ENCODE measurements around the gene PEX13. TPM values are rescaled to one million over a fixed set of nuclear protein-coding genes. Genes with fewer than 3 reads are reported as not detected.

The PEX13 gene
- total and polyA plus RNA-seq, 2 of the 4 experiments (the other 2 are of a cell fraction), result 12.1 to 34.8 TPM

DNA sequence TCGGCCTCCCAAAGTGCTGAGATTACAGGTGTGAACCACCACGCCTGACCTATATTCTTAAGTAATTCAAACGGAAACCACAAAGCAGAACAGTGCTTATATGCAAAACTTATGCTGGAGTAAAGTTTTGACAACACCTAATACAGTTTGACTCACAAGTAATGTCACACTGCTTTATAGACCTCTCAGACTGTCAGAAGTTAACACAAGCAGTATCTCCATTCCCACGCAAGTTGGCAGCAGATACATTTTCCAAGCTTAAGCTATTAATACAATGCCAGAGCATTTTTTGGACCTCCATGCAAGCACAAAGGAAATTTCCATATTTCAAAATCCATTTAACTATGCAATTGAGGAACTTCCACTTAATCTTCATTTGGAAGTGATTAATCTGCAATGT lies 27.1 kb downstream of the PEX13 start:
- Histone ChIP-seq H4K5ac (ENCODE audit: low read depth, low read length) (no peak overlapping the region), H3K56ac (ENCODE audit: extremely low read depth, insufficient read depth, low read length) (no peak overlapping the region), H4K8ac (ENCODE audit: low read depth in 2 of 2, low read length in 2 of 2) (no peak overlapping the region), H2BK15ac (ENCODE audit: low read depth, low read length) (no peak overlapping the region), H3K4me1 (ENCODE audit: control insufficient read depth, insufficient read depth, low read length) (peaks cover 2% of the 10 kb centered on the region; the same call in 1 of the 2 replicates), H2AK5ac (ENCODE audit: low read depth, low read length) (no peak overlapping the region), H2AFZ (replicated peaks; ENCODE audit: low read length, poor library complexity) (no peak overlapping the region), H3K27ac (ENCODE audit: insufficient read depth, low read length) (no peak overlapping the region), H2AK9ac (replicated peaks; ENCODE audit: low read depth, low read length, poor library complexity) (no peak overlapping the region), H2BK20ac (ENCODE audit: low read depth, low read length) (no peak overlapping the region), H3K9me3 (ENCODE audit: control insufficient read depth, insufficient read depth, low read length) (no peaks in the 10 kb centered on the region), H2BK120ac (ENCODE audit: low read depth, low read length) (no peak overlapping the region), H3K4me3 (ENCODE audit: insufficient read depth, low read depth, low read length) (no peak overlapping the region), H3K14ac (replicated peaks; ENCODE audit: low read depth, low read length) (no peak overlapping the region), H3K36me3 (ENCODE audit: control insufficient read depth, insufficient read depth, low read length) (peaks cover 14% of the 10 kb centered on the region), H3K18ac (ENCODE audit: low read depth, low read length) (no peak overlapping the region), H3K9me1 (ENCODE audit: insufficient read depth, low read length) (peaks cover 5% of the 10 kb centered on the region), H3K4ac (ENCODE audit: low read depth, low read length) (no peak overlapping the region), H3K4me2 (ENCODE audit: low read depth, low read length) (no peak overlapping the region), H3K79me1 (ENCODE audit: low read depth in 1 of 2, low read length in 2 of 2) (peaks cover 6 to 20% of the 10 kb centered on the region in 2 experiments; a peak in 3 of 4 replicates), H2BK5ac (ENCODE audit: low read depth, low read length, poor library complexity, severe bottlenecking) (no peak overlapping the region), H3K9ac (ENCODE audit: low read depth, low read length) (no peak overlapping the region), H4K20me1 (ENCODE audit: insufficient read depth, low read length) (no peaks in the 10 kb centered on the region; the same call in 1 of the 2 replicates), H3K27me3 (ENCODE audit: control insufficient read depth, insufficient read depth, low read length) (no peaks in the 10 kb centered on the region), H3K23ac (ENCODE audit: low read depth, low read length) (no peak overlapping the region), H4K91ac (ENCODE audit: insufficient read depth, low read depth, low read length) (no peak overlapping the region)
- TF ChIP-seq BHLHE40 (IDR thresholded peaks at IDR 0.05; ENCODE audit: low read depth, low read length) (no peak), RFX5 (IDR thresholded peaks at IDR 0.05; ENCODE audit: low read depth, low read length) (no peak), RCOR1 (IDR thresholded peaks at IDR 0.05; ENCODE audit: insufficient replicate concordance, low read length) (no peak), ELK1 (IDR thresholded peaks at IDR 0.05; ENCODE audit: borderline replicate concordance, low read depth, low read length) (no peak), SMC3 (IDR thresholded peaks at IDR 0.05; ENCODE audit: low read depth, low read length) (no peak), POLR2A (IDR thresholded peaks at IDR 0.05; ENCODE audit: low read depth, low read length) (no peak), MAZ (IDR thresholded peaks at IDR 0.05; ENCODE audit: borderline replicate concordance, low read depth, low read length) (no peak), CHD1 (IDR thresholded peaks at IDR 0.05; ENCODE audit: low read depth, low read length) (no peak), CEBPB (IDR thresholded peaks at IDR 0.05; ENCODE audit: low read depth, low read length) (no peak), RAD21 (IDR thresholded peaks at IDR 0.05; ENCODE audit: low read length) (no peak), MXI1 (IDR thresholded peaks at IDR 0.05; ENCODE audit: borderline replicate concordance, low read depth, low read length) (no peak), FOS (IDR thresholded peaks at IDR 0.05; ENCODE audit: low read depth, low read length) (no peak), MAFK (IDR thresholded peaks at IDR 0.05; ENCODE audit: low read depth, low read length) (no peak), NFE2L2 (IDR thresholded peaks at IDR 0.05; ENCODE audit: low read depth, low read length) (no peak)
- TF ChIP-seq, protein P1, sequence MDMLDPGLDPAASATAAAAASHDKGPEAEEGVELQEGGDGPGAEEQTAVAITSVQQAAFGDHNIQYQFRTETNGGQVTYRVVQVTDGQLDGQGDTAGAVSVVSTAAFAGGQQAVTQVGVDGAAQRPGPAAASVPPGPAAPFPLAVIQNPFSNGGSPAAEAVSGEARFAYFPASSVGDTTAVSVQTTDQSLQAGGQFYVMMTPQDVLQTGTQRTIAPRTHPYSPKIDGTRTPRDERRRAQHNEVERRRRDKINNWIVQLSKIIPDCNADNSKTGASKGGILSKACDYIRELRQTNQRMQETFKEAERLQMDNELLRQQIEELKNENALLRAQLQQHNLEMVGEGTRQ (IDR thresholded peaks at IDR 0.05; ENCODE audit: low read depth, low read length), result no peak
- TF ChIP-seq, protein P2, sequence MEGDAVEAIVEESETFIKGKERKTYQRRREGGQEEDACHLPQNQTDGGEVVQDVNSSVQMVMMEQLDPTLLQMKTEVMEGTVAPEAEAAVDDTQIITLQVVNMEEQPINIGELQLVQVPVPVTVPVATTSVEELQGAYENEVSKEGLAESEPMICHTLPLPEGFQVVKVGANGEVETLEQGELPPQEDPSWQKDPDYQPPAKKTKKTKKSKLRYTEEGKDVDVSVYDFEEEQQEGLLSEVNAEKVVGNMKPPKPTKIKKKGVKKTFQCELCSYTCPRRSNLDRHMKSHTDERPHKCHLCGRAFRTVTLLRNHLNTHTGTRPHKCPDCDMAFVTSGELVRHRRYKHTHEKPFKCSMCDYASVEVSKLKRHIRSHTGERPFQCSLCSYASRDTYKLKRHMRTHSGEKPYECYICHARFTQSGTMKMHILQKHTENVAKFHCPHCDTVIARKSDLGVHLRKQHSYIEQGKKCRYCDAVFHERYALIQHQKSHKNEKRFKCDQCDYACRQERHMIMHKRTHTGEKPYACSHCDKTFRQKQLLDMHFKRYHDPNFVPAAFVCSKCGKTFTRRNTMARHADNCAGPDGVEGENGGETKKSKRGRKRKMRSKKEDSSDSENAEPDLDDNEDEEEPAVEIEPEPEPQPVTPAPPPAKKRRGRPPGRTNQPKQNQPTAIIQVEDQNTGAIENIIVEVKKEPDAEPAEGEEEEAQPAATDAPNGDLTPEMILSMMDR (conservative IDR thresholded peaks at IDR 0.05; ENCODE audit: low read depth, low read length), result no peak
- ChIA-PET POLR2A (ENCODE audit: unreplicated experiment) (no interaction called here), CTCF (no interaction called here)
- dilution Hi-C loops (cut with HindIII; ENCODE audit: low sequenced_read_pairs, unreplicated experiment), result no loop called here
- DNase-seq (no peak), ATAC-seq (ENCODE audit: low read depth) (no peak)
- intact Hi-C loops (cut with micrococcal nuclease), result no loop called here
- in situ Hi-C loops (cut with MboI; ENCODE audit: low sequenced_read_pairs), result no loop called here
- no TSS peak for BruUV-seq (replicated peaks)
- 100% methylated on average over 2 of the region's 4 CpGs; no CpG with 5 or more reads in 1 of the 2 experiments for WGBS, 2 experiments (ENCODE audit: extremely low coverage in 2 of 2, insufficient read length in 1 of 2)
